Breast epithelium (tissue), 4 donors: Measurements from ENCODE around the gene C2orf76. TPM values are rescaled to one million over a fixed set of nuclear protein-coding genes. Genes with fewer than 3 reads are reported as not detected.
A peak's percentile ranks its signal among the peaks of the same experiment; 100 is the strongest.

ENCODE experiments used
- DNase-seq, 2 donors: peaks; one replicate each; pipeline ENCODE4 v3.0.0-alpha.2; 2019; ENCODE audit warnings: low spot score in 2 of 2
- H3K27ac ChIP-seq, 2 donors: fragments of 200-600 bp; sonication (generic) in 1 of 2; one replicate each; pipeline ENCODE4 v1.5.1; 2016 to 2019; ENCODE audit warnings: mild to moderate bottlenecking in 1 of 2
- H3K27me3 ChIP-seq, 2 donors: fragments of 200-600 bp; sonication (generic) in 1 of 2; one replicate each; pipeline versions ENCODE4 v1.5.1 to v1.6.0; 2017 to 2019; ENCODE audit warnings: control low read depth in 1 of 2, mild to moderate bottlenecking in 1 of 2
- H3K36me3 ChIP-seq: fragments of 200-600 bp; one replicate; pipeline ENCODE4 v1.5.1; 2019
- H3K4me1 ChIP-seq, 2 donors: fragments of 200-600 bp; sonication (generic); one replicate each; pipeline ENCODE4 v1.5.1; 2016 to 2019; ENCODE audit warnings: control low read depth in 1 of 2
- H3K4me3 ChIP-seq, 3 donors: fragments of 200-600 bp; sonication (generic); 1 replicate in 2 of 3; 2 replicates in 1 of 3; pipeline ENCODE4 v1.5.1; 2016 to 2019; ENCODE audit warnings: mild to moderate bottlenecking in 3 of 3, moderate library complexity in 2 of 3
- H3K9me3 ChIP-seq, 2 donors: fragments of 200-600 bp; sonication (generic) in 1 of 2; one replicate each; pipeline ENCODE4 v1.5.1; 2016 to 2019; ENCODE audit warnings: control low read depth in 1 of 2
- CTCF ChIP-seq, 3 donors: fragments of 450-650 bp; IDR thresholded peaks; one replicate each; pipeline ENCODE4 v1.5.1; 2016 to 2017; ENCODE audit warnings: antibody characterized with exemption in 3 of 3, mild to moderate bottlenecking in 3 of 3, moderate library complexity in 3 of 3
- POLR2A ChIP-seq: fragments of 450-650 bp; IDR thresholded peaks from one replicate; pipeline ENCODE4 v1.6.1; 2016; ENCODE audit warnings: antibody characterized with exemption, mild to moderate bottlenecking, moderate library complexity
- POLR2AphosphoS5 ChIP-seq, 3 donors: sonication (generic); formaldehyde crosslinking; IDR thresholded peaks; one replicate each; pipeline ENCODE4 v1.6.1; 2017; ENCODE audit warnings: antibody characterized with exemption in 3 of 3
- intact Hi-C: fragments of 100-400 bp; cut with DNase I; formaldehyde crosslinking; loops from one replicate; pipeline ENCODE4 v1.15.1; 2023; ENCODE audit warnings: low total_unique reads
- total RNA-seq, 3 donors: library from RNA; depleted of rRNA; stranded (reverse); fragments of >200 nt; gene quantifications; one replicate each; pipeline ENCODE4 v1.1.0, GENCODE V29; 2016

C2orf76 gene
- total RNA-seq, 3 donors from 2014 or later: 12.5 to 17.0 (median 13.0) TPM

GRCh38 chr2:119316066-119316465, 50.6 kb downstream of the C2orf76 start:
- no peak for TF ChIP-seq POLR2A
- TF ChIP-seq POLR2AphosphoS5 (IDR thresholded peaks at IDR 0.05): no peak
- no peak for TF ChIP-seq CTCF (IDR thresholded peaks at IDR 0.05)
- intact Hi-C loops: no loop called here
- no peak overlapping the region for H3K4me3 ChIP-seq
- H3K4me1 ChIP-seq: no peaks in the 10 kb centered on the region
- H3K36me3 ChIP-seq: no peaks in the 10 kb centered on the region
- DNase-seq: no peak
- H3K27me3 ChIP-seq: no peaks in the 10 kb centered on the region
- H3K27ac ChIP-seq: peak overlapping the region; percentile 62 to 79
- no peaks in the 10 kb centered on the region for H3K9me3 ChIP-seq

- TF ChIP-seq POLR2A: no peak
- TF ChIP-seq CTCF (IDR thresholded peaks at IDR 0.05): no peak
- intact Hi-C loops: no loop called here
- DNase-seq: no peak
- Histone ChIP-seq H3K4me3 (no peak overlapping the region), H3K36me3 (no peaks in the 10 kb centered on the region), H3K9me3 (no peaks in the 10 kb centered on the region), H3K27ac (peak overlapping the region; percentile 62 to 79), H3K27me3 (no peaks in the 10 kb centered on the region), H3K4me1 (no peaks in the 10 kb centered on the region)
Observed at GRCh38 chr2:119315241-119315925, 51.3 kb downstream of the C2orf76 start.

GRCh38 chr2:119311831-119312230, 54.8 kb downstream of the C2orf76 start:
- intact Hi-C loops: no loop called here
- Histone ChIP-seq H3K4me3 (no peak overlapping the region), H3K9me3 (no peaks in the 10 kb centered on the region), H3K27ac (no peak overlapping the region), H3K27me3 (no peaks in the 10 kb centered on the region), H3K4me1 (no peaks in the 10 kb centered on the region), H3K36me3 (no peaks in the 10 kb centered on the region)
- no peak for DNase-seq
- TF ChIP-seq CTCF (IDR thresholded peaks at IDR 0.05) (no peak), POLR2A (no peak), POLR2AphosphoS5 (IDR thresholded peaks at IDR 0.05) (no peak)

- no peak for TF ChIP-seq POLR2AphosphoS5 (IDR thresholded peaks at IDR 0.05)
- TF ChIP-seq CTCF (IDR thresholded peaks at IDR 0.05): no peak
- TF ChIP-seq POLR2A: no peak
- H3K27me3 ChIP-seq: no peaks in the 10 kb centered on the region
- no peaks in the 10 kb centered on the region for H3K9me3 ChIP-seq
- H3K4me3 ChIP-seq: no peak overlapping the region
- H3K36me3 ChIP-seq: no peaks in the 10 kb centered on the region
- H3K27ac ChIP-seq: no peak overlapping the region
- no peaks in the 10 kb centered on the region for H3K4me1 ChIP-seq
- intact Hi-C loops: no loop called here
- no peak for DNase-seq
Observed at GRCh38 chr2:119311371-119311770, 55.3 kb downstream of the C2orf76 start.

GRCh38 chr2:119308793-119309330, 57.8 kb downstream of the C2orf76 start:
- Histone ChIP-seq H3K27me3 (no peaks in the 10 kb centered on the region), H3K9me3 (no peaks in the 10 kb centered on the region), H3K4me1 (no peaks in the 10 kb centered on the region), H3K27ac (no peak overlapping the region), H3K4me3 (no peak overlapping the region), H3K36me3 (no peaks in the 10 kb centered on the region)
- no peak for TF ChIP-seq CTCF (IDR thresholded peaks at IDR 0.05)
- TF ChIP-seq POLR2A: no peak
- no peak for TF ChIP-seq POLR2AphosphoS5 (IDR thresholded peaks at IDR 0.05)
- intact Hi-C loops: no loop called here
- DNase-seq: no peak
